SK-N-SH (cell line): ENCODE results near the gene CCL15. TPM values are rescaled to one million over a fixed set of nuclear protein-coding genes. Genes with fewer than 3 reads are reported as not detected.

Source experiments
- CTCF ChIA-PET: fragments of 300-600, 350-600 bp; formaldehyde crosslinking; extraction: SDS; loops from one replicate; lab custom pipeline; 2021; lab: Yijun Ruan, JAX
- POLR2A ChIA-PET: fragments of 350-600 bp; sonication (Branson Sonifier 250); formaldehyde crosslinking; extraction: SDS; loops from one replicate; lab custom pipeline; 2020; ENCODE audit warnings: antibody characterized with exemption, inconsistent platforms; lab: Yijun Ruan, JAX
- DNase-seq: peaks from one replicate; pipeline ENCODE4 v3.0.0; 2012
- H2AFZ ChIP-seq: fragments of 200-600 bp; sonication (generic); 2 replicates; pipeline ENCODE4 v1.8.1; 2016; ENCODE audit warnings: antibody characterized with exemption, mild to moderate bottlenecking, low read depth
- H3F3A ChIP-seq: fragments of 200-600 bp; sonication (generic); replicated peaks from 2 replicates; pipeline ENCODE3; 2016; ENCODE audit warnings: antibody characterized with exemption, mild to moderate bottlenecking; ENCODE audit not compliant: insufficient read depth
- H3K27ac ChIP-seq, 2 experiments: fragments of 200-500 bp in 1 of 2; fragments of 200-600 bp in 1 of 2; sonication (Bioruptor generic) in 1 of 2; sonication (generic), shearing (Covaris generic) in 1 of 2; 2 replicates each; pipeline versions ENCODE4 v1.5.1 to v1.6.1; 2014 to 2016; ENCODE audit warnings: low read depth in 2 of 2, inconsistent platforms in 1 of 2, low read length in 1 of 2, mild to moderate bottlenecking in 1 of 2, mixed read lengths in 1 of 2
- H3K27me3 ChIP-seq: fragments of 200-600 bp; sonication (generic), shearing (Covaris generic); 2 replicates; pipeline ENCODE4 v1.6.1; 2016; ENCODE audit warnings: mixed run types; ENCODE audit not compliant: insufficient read depth
- H3K36me3 ChIP-seq, 2 experiments: fragments of 200-500 bp in 1 of 2; fragments of 200-600 bp in 1 of 2; sonication (Bioruptor generic) in 1 of 2; sonication (generic) in 1 of 2; replicated peaks in 1 of 2; 2 replicates each; pipeline versions ENCODE3 to v1.5.1; 2014 to 2016; ENCODE audit warnings: low read length in 1 of 2, mild to moderate bottlenecking in 1 of 2; ENCODE audit not compliant: insufficient read depth in 2 of 2, control insufficient read depth in 1 of 2
- H3K4me1 ChIP-seq, 2 experiments: fragments of 200-500 bp in 1 of 2; fragments of 200-600 bp in 1 of 2; sonication (Bioruptor generic) in 1 of 2; sonication (generic), shearing (Covaris generic) in 1 of 2; 2 replicates each; pipeline versions ENCODE4 v1.5.1 to v1.6.1; 2014 to 2016; ENCODE audit warnings: low read depth in 1 of 2, low read length in 1 of 2, mixed run types in 1 of 2; ENCODE audit not compliant: insufficient read depth in 2 of 2, control insufficient read depth in 1 of 2
- H3K4me2 ChIP-seq: fragments of 200-600 bp; sonication (generic), shearing (Covaris generic); 2 replicates; pipeline ENCODE4 v1.6.1; 2017; ENCODE audit warnings: mixed run types
- H3K4me3 ChIP-seq, 2 experiments: fragments of 200-500 bp in 1 of 2; fragments of 200-600 bp in 1 of 2; sonication (Bioruptor generic) in 1 of 2; sonication (generic), shearing (Covaris generic) in 1 of 2; 2 replicates each; pipeline versions ENCODE4 v1.5.1 to v1.8.1; 2014 to 2016; ENCODE audit warnings: low read depth in 2 of 2, inconsistent platforms in 1 of 2, low read length in 1 of 2, mild to moderate bottlenecking in 1 of 2, mixed read lengths in 1 of 2, moderate library complexity in 1 of 2
- H3K79me2 ChIP-seq: fragments of 200-600 bp; sonication (generic); 2 replicates; pipeline ENCODE4 v1.8.1; 2017; ENCODE audit warnings: mild to moderate bottlenecking; ENCODE audit not compliant: insufficient read depth
- H3K9ac ChIP-seq: fragments of 200-600 bp; sonication (generic); 2 replicates; pipeline ENCODE4 v1.6.1; 2017; ENCODE audit warnings: mixed run types
- H3K9me2 ChIP-seq: fragments of 200-600 bp; sonication (generic); 2 replicates; pipeline ENCODE4 v1.6.1; 2017; ENCODE audit warnings: mixed run types
- H3K9me3 ChIP-seq: fragments of 200-600 bp; sonication (generic); 2 replicates; pipeline ENCODE4 v1.6.1; 2017; ENCODE audit warnings: mixed run types, mild to moderate bottlenecking, moderate library complexity
- H4K20me1 ChIP-seq: fragments of 200-600 bp; sonication (generic); 2 replicates; pipeline ENCODE4 v1.6.1; 2017; ENCODE audit warnings: mild to moderate bottlenecking, mixed run types; ENCODE audit not compliant: insufficient read depth
- CHD2 ChIP-seq: fragments of 150-350 bp; IDR thresholded peaks from 2 replicates; pipeline ENCODE4 v1.6.1; 2018; ENCODE audit warnings: low read length; ENCODE audit not compliant: partially characterized antibody
- EP300 ChIP-seq, 2 experiments: IDR thresholded peaks; 2 replicates each; pipeline versions ENCODE4 v1.4.0 to v1.6.1; 2012; ENCODE audit warnings: borderline replicate concordance in 1 of 2, low read depth in 1 of 2, low read length in 1 of 2
- FOXM1 ChIP-seq: IDR thresholded peaks from 2 replicates; pipeline ENCODE4 v1.4.0; 2012; ENCODE audit warnings: low read depth, mild to moderate bottlenecking
- GATA2 ChIP-seq: sonication (generic); formaldehyde crosslinking; IDR thresholded peaks from 2 replicates; pipeline ENCODE4 v1.5.0; 2020; ENCODE audit warnings: mild to moderate bottlenecking, missing genetic modification reagents
- MXI1 ChIP-seq: IDR thresholded peaks from 2 replicates; pipeline ENCODE4 v1.6.1; 2012; ENCODE audit warnings: mild to moderate bottlenecking, low read depth, low read length, improper control_type of control experiment
- RAD21 ChIP-seq: IDR thresholded peaks from 2 replicates; pipeline ENCODE4 v1.6.1; 2012; ENCODE audit warnings: mild to moderate bottlenecking, low read length
- RCOR1 ChIP-seq: fragments of 150-350 bp; IDR thresholded peaks from 2 replicates; pipeline ENCODE4 v1.6.1; 2017; ENCODE audit warnings: antibody characterized with exemption, low read length
- RFX5 ChIP-seq: IDR thresholded peaks from 2 replicates; pipeline ENCODE4 v1.6.1; 2012; ENCODE audit warnings: mild to moderate bottlenecking, improper control_type of control experiment, low read length
- SMC3 ChIP-seq: IDR thresholded peaks from 2 replicates; pipeline ENCODE4 v1.6.1; 2012; ENCODE audit warnings: low read depth, low read length, improper control_type of control experiment
- TCF12 ChIP-seq: IDR thresholded peaks from 2 replicates; pipeline ENCODE4 v1.4.0; 2012
- TEAD4 ChIP-seq: IDR thresholded peaks from 2 replicates; pipeline ENCODE4 v1.4.0; 2012; ENCODE audit warnings: mild to moderate bottlenecking, borderline replicate concordance; ENCODE audit not compliant: insufficient read depth
- WGBS: methylation state at CpG from one replicate; pipeline ENCODE4 v1.1.6; 2017; ENCODE audit warnings: low lambda C conversion rate; 5-methylcytosine and 5-hydroxymethylcytosine counted together
- polyA plus RNA-seq, 3 experiments: library from polyadenylated mRNA; depleted of rRNA; stranded (reverse); fragments of >200 nt; gene quantifications; 2 replicates each; pipeline ENCODE4 v1.2.3, GENCODE V29; 2012
- TF ChIP-seq, protein P1 (sequence below): fragments of 150-350 bp; IDR thresholded peaks from 2 replicates; pipeline ENCODE4 v1.6.1; 2017; ENCODE audit warnings: antibody characterized with exemption, low read length, low read depth, borderline replicate concordance
- TF ChIP-seq, protein P2 (sequence below): IDR thresholded peaks from 2 replicates; pipeline ENCODE4 v1.4.0; 2012; ENCODE audit warnings: low read depth, borderline replicate concordance
- TF ChIP-seq, protein P3 (sequence below): fragments of 150-350 bp; IDR thresholded peaks from 2 replicates; pipeline ENCODE4 v1.6.1; 2016; ENCODE audit warnings: mild to moderate bottlenecking, low read depth, low read length
- TF ChIP-seq, protein P4 (sequence below): fragments of 200-600 bp; sonication (generic); IDR thresholded peaks from 2 replicates; pipeline ENCODE4 v1.6.1; 2017; ENCODE audit warnings: antibody characterized with exemption, mild to moderate bottlenecking, moderate library complexity

CCL15 gene
- polyA plus RNA-seq, 1 of the 3 experiments (the other 2 are of a cell fraction): not detected

DNA sequence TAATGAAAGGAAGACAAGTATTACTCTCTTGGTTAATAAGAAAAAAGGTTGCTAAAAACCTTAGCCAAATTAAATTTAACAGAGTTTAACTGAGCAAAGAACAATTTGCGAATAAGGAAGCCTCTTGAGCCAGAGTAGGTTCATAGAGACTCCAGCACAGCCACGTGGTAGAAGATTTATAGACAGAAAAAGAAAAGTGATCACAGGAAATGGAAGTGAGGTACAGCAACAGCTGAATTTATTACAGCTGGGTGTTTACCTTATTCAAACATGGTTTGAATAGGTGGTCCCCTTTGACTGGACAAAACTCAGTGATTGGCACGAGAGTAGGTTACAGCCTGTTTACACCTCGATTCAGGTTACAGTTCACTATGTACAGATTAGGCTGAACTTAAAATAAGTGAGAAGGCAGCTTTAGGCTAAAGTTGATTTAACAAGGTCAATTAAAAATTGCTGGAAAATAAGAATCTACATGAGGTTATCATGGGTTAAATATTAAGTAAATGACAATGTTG lies 3.3 kb upstream of the CCL15 start:
- Histone ChIP-seq H3K9me2 (no peaks in the 10 kb centered on the region), H3K4me1 (no peaks in the 10 kb centered on the region), H3K9me3 (no peaks in the 10 kb centered on the region), H3F3A (no peaks in the 10 kb centered on the region), H2AFZ (no peak overlapping the region), H3K9ac (no peak overlapping the region), H3K27ac (no peak overlapping the region), H3K4me2 (no peak overlapping the region), H3K27me3 (no peaks in the 10 kb centered on the region; the same call in 1 of the 2 replicates), H3K36me3 (no peaks in the 10 kb centered on the region), H3K4me3 (no peak overlapping the region), H4K20me1 (no peaks in the 10 kb centered on the region), H3K79me2 (no peaks in the 10 kb centered on the region)
- POLR2A ChIA-PET: interaction anchor here (0.7 kb wide), 1 partner anchor 62 kb away, joined by 5 read pairs; no protein-coding TSS in a partner anchor
- CTCF ChIA-PET: interaction anchor here (1.0 to 1.2 kb wide), 2 partner anchors 33 to 68 kb away, joined by 3 to 4 read pairs; no protein-coding TSS in a partner anchor
- 6% methylated on average over 4 of the region's 4 CpGs for WGBS
- no peak for DNase-seq
- TF ChIP-seq CHD2 (no peak), TEAD4 (no peak)

DNA sequence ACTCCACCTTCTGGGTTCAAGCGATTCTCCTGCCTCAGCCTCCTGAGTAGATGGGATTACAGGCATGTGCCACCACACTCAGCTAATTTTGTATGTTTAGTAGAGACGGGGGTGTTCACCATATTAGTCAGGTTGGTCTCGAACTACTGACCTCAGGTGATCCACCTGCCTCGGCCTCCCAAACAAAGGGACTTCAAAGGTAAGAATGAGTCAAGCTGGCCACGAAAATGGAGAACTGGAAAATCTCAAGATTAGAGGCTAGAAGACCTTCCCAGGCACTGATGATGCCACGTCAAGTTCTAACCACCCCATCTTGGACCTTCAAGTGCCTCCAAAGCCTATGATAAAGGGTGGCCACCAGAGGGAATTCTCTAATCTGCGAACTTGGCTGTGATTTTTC lies 1.3 kb upstream of the CCL15 start:
- H3K27me3 ChIP-seq: no peaks in the 10 kb centered on the region; the same call in 1 of the 2 replicates
- WGBS: 7% methylated on average over 7 of the region's 7 CpGs
- POLR2A ChIA-PET: no interaction called here

More for the DNA sequence above, 1.3 kb upstream of the CCL15 start:
- Histone ChIP-seq H3K79me2 (no peaks in the 10 kb centered on the region), H2AFZ (no peak overlapping the region)
- TF ChIP-seq TCF12: no peak
- TF ChIP-seq, protein P1, sequence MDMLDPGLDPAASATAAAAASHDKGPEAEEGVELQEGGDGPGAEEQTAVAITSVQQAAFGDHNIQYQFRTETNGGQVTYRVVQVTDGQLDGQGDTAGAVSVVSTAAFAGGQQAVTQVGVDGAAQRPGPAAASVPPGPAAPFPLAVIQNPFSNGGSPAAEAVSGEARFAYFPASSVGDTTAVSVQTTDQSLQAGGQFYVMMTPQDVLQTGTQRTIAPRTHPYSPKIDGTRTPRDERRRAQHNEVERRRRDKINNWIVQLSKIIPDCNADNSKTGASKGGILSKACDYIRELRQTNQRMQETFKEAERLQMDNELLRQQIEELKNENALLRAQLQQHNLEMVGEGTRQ: no peak
- no peak for TF ChIP-seq SMC3
- TF ChIP-seq, protein P2, sequence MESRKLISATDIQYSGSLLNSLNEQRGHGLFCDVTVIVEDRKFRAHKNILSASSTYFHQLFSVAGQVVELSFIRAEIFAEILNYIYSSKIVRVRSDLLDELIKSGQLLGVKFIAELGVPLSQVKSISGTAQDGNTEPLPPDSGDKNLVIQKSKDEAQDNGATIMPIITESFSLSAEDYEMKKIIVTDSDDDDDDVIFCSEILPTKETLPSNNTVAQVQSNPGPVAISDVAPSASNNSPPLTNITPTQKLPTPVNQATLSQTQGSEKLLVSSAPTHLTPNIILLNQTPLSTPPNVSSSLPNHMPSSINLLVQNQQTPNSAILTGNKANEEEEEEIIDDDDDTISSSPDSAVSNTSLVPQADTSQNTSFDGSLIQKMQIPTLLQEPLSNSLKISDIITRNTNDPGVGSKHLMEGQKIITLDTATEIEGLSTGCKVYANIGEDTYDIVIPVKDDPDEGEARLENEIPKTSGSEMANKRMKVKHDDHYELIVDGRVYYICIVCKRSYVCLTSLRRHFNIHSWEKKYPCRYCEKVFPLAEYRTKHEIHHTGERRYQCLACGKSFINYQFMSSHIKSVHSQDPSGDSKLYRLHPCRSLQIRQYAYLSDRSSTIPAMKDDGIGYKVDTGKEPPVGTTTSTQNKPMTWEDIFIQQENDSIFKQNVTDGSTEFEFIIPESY: no peak
- no peak for TF ChIP-seq RFX5
- TF ChIP-seq RAD21: no peak
- no peak for TF ChIP-seq MXI1
- TF ChIP-seq, protein P3, sequence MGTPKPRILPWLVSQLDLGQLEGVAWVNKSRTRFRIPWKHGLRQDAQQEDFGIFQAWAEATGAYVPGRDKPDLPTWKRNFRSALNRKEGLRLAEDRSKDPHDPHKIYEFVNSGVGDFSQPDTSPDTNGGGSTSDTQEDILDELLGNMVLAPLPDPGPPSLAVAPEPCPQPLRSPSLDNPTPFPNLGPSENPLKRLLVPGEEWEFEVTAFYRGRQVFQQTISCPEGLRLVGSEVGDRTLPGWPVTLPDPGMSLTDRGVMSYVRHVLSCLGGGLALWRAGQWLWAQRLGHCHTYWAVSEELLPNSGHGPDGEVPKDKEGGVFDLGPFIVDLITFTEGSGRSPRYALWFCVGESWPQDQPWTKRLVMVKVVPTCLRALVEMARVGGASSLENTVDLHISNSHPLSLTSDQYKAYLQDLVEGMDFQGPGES: no peak
- no peak for TF ChIP-seq FOXM1
- TF ChIP-seq TEAD4: no peak
- TF ChIP-seq, protein P4, sequence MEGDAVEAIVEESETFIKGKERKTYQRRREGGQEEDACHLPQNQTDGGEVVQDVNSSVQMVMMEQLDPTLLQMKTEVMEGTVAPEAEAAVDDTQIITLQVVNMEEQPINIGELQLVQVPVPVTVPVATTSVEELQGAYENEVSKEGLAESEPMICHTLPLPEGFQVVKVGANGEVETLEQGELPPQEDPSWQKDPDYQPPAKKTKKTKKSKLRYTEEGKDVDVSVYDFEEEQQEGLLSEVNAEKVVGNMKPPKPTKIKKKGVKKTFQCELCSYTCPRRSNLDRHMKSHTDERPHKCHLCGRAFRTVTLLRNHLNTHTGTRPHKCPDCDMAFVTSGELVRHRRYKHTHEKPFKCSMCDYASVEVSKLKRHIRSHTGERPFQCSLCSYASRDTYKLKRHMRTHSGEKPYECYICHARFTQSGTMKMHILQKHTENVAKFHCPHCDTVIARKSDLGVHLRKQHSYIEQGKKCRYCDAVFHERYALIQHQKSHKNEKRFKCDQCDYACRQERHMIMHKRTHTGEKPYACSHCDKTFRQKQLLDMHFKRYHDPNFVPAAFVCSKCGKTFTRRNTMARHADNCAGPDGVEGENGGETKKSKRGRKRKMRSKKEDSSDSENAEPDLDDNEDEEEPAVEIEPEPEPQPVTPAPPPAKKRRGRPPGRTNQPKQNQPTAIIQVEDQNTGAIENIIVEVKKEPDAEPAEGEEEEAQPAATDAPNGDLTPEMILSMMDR: no peak
- TF ChIP-seq EP300 (IDR thresholded peaks at IDR 0.05; ENCODE audit: borderline replicate concordance in 1 of 2, low read depth in 1 of 2, low read length in 1 of 2): no peak
- no peak for TF ChIP-seq GATA2 (CRISPR knock-in tag)
- no peak for TF ChIP-seq RCOR1
- TF ChIP-seq, all 33 proteins: peak for 0
- no peaks in the 10 kb centered on the region for H4K20me1 ChIP-seq
- H3K9ac ChIP-seq: no peak overlapping the region
- H3K27ac ChIP-seq: no peak overlapping the region
- no peaks in the 10 kb centered on the region for H3K9me2 ChIP-seq
- CTCF ChIA-PET: no interaction called here
- no peak overlapping the region for H3K4me3 ChIP-seq
- no peak overlapping the region for H3K4me2 ChIP-seq
- no peaks in the 10 kb centered on the region for H3K9me3 ChIP-seq
- no peaks in the 10 kb centered on the region for H3K4me1 ChIP-seq
- no peaks in the 10 kb centered on the region for H3F3A ChIP-seq
- no peak for DNase-seq
- no peaks in the 10 kb centered on the region for H3K36me3 ChIP-seq
